Karpas-422 (cell line): Measurements from ENCODE around the gene RPUSD3. TPM values are rescaled to one million over a fixed set of nuclear protein-coding genes. Genes with fewer than 3 reads are reported as not detected.
"Not testable (repeated sequence)": the region's sequence is repeated elsewhere in the genome, so short reads cannot be mapped to it uniquely, and the experiment has no call there.

ENCODE experiments used
- DNase-seq: peaks from one replicate; pipeline ENCODE4 v3.0.0-alpha.2; 2015
- H2AFZ ChIP-seq: fragments of 200-600 bp; sonication (generic); 2 replicates; pipeline ENCODE4 v1.6.1; 2014; ENCODE audit warnings: antibody characterized with exemption, low read length, mixed read lengths
- H3K27ac ChIP-seq: fragments of 200-600 bp; sonication (generic); 2 replicates; pipeline ENCODE4 v1.5.1; 2014; ENCODE audit warnings: mild to moderate bottlenecking, low read length, moderate library complexity
- H3K27me3 ChIP-seq: fragments of 200-600 bp; sonication (generic); 2 replicates; pipeline ENCODE4 v1.6.1; 2014; ENCODE audit warnings: low read length, mixed read lengths
- H3K36me3 ChIP-seq: fragments of 200-600 bp; sonication (generic); 2 replicates; pipeline ENCODE4 v1.6.1; 2014; ENCODE audit warnings: low read length, mixed read lengths; ENCODE audit not compliant: insufficient read depth
- H3K4me1 ChIP-seq: fragments of 200-600 bp; sonication (generic); 2 replicates; pipeline ENCODE4 v1.6.1; 2014; ENCODE audit warnings: mild to moderate bottlenecking, low read length, mixed read lengths
- H3K4me2 ChIP-seq: fragments of 200-600 bp; sonication (generic); 2 replicates; pipeline ENCODE4 v1.6.1; 2014; ENCODE audit warnings: low read length, low read depth, mild to moderate bottlenecking; ENCODE audit not compliant: poor library complexity, severe bottlenecking
- H3K4me3 ChIP-seq: fragments of 200-600 bp; sonication (generic); 2 replicates; pipeline ENCODE4 v1.5.1; 2014; ENCODE audit warnings: mild to moderate bottlenecking, antibody characterized with exemption, low read length, mixed read lengths
- H3K79me2 ChIP-seq: fragments of 200-600 bp; sonication (generic); 2 replicates; pipeline ENCODE4 v1.6.1; 2014; ENCODE audit warnings: mild to moderate bottlenecking, low read length, mixed read lengths
- H3K9ac ChIP-seq: fragments of 200-600 bp; sonication (generic); 2 replicates; pipeline ENCODE4 v1.6.0; 2014; ENCODE audit warnings: low read length
- H3K9me2 ChIP-seq: fragments of 200-600 bp; sonication (generic), shearing (Covaris generic); replicated peaks from 2 replicates; pipeline ENCODE4 v1.6.0; 2014; ENCODE audit warnings: mild to moderate bottlenecking, low read length, moderate library complexity; ENCODE audit not compliant: insufficient read depth
- H3K9me3 ChIP-seq: fragments of 300-700, 200-600 bp; sonication (generic); 2 replicates; pipeline ENCODE4 v1.6.1; 2014; ENCODE audit warnings: low read length, mixed read lengths
- H4K20me1 ChIP-seq: fragments of 200-600 bp; sonication (generic); 2 replicates; pipeline ENCODE4 v1.6.1; 2014; ENCODE audit warnings: mild to moderate bottlenecking, antibody characterized with exemption, low read length, low read depth; ENCODE audit not compliant: insufficient read depth
- total RNA-seq: library from RNA; depleted of rRNA; stranded (reverse); fragments of >200 nt; shearing (Covaris generic); gene quantifications from 2 replicates; pipeline ENCODE4 v1.2.3, GENCODE V29; 2014; ENCODE audit warnings: low replicate concordance

Gene RPUSD3
- total RNA-seq, 1 experiment from 2014 or later = 62.5 TPM

DNA sequence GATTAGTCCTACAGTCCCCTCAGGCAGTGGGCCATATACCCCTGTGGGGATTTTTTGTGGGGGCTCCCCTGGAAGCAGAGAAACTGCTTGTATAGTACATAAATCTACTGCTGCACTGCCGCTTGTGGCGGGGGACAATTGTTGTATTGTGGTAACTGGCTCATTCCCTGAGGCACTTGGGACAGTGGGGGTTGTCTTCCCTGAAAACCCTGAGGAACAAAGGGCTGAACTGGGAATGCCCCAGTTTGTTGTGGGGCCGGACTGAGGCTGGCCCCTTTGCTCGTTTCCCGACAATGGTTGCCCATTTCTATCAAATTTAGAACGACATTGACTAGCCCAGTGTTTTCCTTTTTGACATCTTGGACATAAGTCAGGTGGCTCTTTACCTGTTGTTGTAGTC, 7.6 kb upstream of the RPUSD3 start:
- not testable (repeated sequence) for H3K4me2 ChIP-seq, H3K9me2 ChIP-seq, H3K4me3 ChIP-seq, H3K36me3 ChIP-seq, H3K9me3 ChIP-seq, H3K9ac ChIP-seq, H3K79me2 ChIP-seq, H2AFZ ChIP-seq, DNase-seq, H3K27ac ChIP-seq, H3K27me3 ChIP-seq, H3K4me1 ChIP-seq, H4K20me1 ChIP-seq

DNA sequence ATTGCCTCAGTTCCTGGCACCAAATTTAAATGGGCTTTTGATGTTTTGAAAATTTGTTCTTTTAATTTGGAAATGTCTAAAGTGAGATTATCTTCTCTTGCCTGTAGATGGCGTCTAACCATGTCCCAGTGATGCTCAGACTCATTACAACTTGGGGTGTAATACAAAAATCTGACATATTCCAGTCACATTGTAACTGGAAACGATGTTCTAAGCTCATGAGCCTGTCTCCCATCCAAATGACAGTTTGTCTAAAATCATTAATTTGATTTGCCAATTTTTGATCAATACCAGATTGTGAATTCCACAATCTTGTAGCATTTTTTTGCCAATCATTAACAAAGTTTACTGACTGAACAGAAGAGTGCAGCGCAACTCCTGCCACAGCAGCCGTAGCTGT, 5.1 kb upstream of the RPUSD3 start:
- not testable (repeated sequence) for H2AFZ ChIP-seq

DNA sequence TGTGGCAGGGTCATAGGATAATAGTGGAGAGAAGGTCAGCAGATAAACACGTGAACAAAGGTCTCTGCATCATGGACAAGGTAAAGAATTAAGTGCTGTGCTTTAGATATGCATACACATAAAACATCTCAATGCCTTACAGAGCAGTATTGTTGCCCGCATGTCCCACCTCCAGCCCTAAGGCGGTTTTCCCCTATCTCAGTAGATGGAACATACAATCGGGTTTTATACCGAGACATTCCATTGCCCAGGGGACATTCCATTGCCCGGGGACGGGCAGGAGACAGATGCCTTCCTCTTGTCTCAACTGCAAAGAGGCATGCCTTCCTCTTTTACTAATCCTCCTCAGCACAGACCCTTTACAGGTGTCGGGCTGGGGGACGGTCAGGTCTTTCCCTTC, 4.1 kb upstream of the RPUSD3 start:
- H3K4me1 ChIP-seq, H3K9me3 ChIP-seq, H3K27ac ChIP-seq, DNase-seq, H3K9ac ChIP-seq, H4K20me1 ChIP-seq, H2AFZ ChIP-seq, H3K27me3 ChIP-seq, H3K4me2 ChIP-seq, H3K9me2 ChIP-seq, H3K79me2 ChIP-seq, H3K4me3 ChIP-seq, H3K36me3 ChIP-seq: not testable (repeated sequence)

More for the DNA sequence above, 5.1 kb upstream of the RPUSD3 start:
- not testable (repeated sequence) for H4K20me1 ChIP-seq, H3K79me2 ChIP-seq, H3K9ac ChIP-seq, H3K27me3 ChIP-seq, H3K27ac ChIP-seq, H3K4me1 ChIP-seq, H3K9me2 ChIP-seq, H3K36me3 ChIP-seq, H3K4me3 ChIP-seq, H3K9me3 ChIP-seq, H3K4me2 ChIP-seq
- peak; percentile 61 for DNase-seq

DNA sequence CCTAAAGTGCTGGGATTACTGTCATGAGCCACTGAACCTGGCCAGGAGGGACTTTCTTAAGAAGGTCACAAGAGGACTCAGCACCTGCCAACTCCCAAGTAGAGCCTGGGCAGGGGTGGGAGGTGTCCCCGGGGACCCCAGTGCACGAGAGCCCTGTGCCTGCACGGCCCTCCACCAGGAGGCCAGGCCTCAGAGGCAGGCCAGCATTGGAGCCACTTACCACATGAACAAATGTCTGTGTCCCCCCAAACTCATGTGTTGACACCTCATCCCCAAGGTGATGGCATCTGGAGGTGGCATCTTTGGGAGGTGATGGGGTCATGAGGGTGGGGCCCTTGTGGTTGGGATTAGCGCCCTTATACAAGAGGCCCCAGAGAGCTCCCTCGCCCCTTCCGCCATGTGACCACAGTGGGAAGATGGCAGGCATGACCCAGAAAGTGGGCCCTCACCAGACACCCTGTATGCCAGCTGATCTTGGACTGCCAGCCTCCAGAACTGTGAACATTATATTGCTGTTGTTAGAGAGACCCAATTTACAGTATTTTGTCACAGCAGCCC, 3.2 kb upstream of the RPUSD3 start:
- no peaks in the 10 kb centered on the region for H4K20me1 ChIP-seq
- no peak for DNase-seq
- H3K9ac ChIP-seq = no peak overlapping the region

DNA sequence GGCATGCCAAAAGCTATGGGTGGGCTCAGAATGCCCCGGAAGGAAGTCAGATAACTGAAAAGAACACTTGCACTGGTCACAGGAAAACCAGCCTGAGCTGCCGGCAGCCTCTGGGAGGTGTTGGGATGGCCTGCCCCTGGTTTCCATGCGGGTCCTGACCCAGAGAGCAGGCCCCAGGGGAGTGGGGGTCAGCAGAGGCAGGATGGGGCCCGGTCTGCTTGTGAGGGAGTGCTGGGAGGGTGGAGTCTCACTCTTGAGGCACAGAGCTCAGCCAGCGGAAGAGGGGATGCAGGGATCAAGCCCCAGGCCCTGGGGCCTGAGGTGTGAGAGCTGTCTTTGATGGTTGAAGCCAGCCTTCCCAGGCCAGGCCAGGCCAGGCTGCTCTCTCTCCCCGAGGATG, 2.4 kb upstream of the RPUSD3 start:
- Histone ChIP-seq H3K4me3 (no peak overlapping the region), H3K79me2 (peaks cover 14% of the 10 kb centered on the region), H3K9me2 (no peaks in the 10 kb centered on the region), H3K36me3 (peaks cover 6% of the 10 kb centered on the region; the same call in 1 of the 2 replicates), H3K4me1 (peaks cover 15% of the 10 kb centered on the region), H3K9me3 (no peaks in the 10 kb centered on the region), H4K20me1 (no peaks in the 10 kb centered on the region), H2AFZ (no peak overlapping the region), H3K4me2 (no peak overlapping the region), H3K27me3 (no peaks in the 10 kb centered on the region), H3K27ac (no peak overlapping the region), H3K9ac (no peak overlapping the region)
- no peak for DNase-seq

More for the DNA sequence above, 3.2 kb upstream of the RPUSD3 start:
- no peaks in the 10 kb centered on the region for H3K9me3 ChIP-seq
- H3K27ac ChIP-seq = no peak overlapping the region
- no peak overlapping the region for H3K4me2 ChIP-seq
- H2AFZ ChIP-seq = no peak overlapping the region
- H3K27me3 ChIP-seq = no peaks in the 10 kb centered on the region
- H3K9me2 ChIP-seq = no peaks in the 10 kb centered on the region
- H3K4me1 ChIP-seq = peaks cover 15% of the 10 kb centered on the region
- H3K4me3 ChIP-seq = no peak overlapping the region
- 0 out of 2 replicates have a peak, but pooled peaks cover 1% of the 10 kb centered on the region for H3K36me3 ChIP-seq
- H3K79me2 ChIP-seq = peaks cover 13% of the 10 kb centered on the region

DNA sequence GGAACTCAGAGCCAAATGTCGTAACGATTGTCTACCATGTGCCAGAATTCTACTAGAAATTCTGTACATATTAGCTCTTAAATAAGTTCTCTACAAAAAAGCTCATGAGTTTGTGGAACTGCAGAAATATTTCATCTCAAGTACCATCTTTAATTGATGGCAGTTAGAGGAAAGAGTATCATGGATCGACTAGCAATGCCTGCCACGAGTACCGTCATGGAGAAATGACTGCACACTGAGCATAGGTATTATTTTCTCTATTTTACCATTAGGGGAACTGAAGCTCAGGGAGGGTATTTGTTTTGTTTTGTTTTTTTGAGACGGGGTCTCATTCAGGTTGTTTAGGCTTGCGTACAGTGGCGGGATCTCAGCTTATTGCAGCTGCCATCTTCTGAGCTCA, 2.8 kb downstream of the RPUSD3 start:
- H3K4me1 ChIP-seq = peaks cover 15% of the 10 kb centered on the region
- no peak overlapping the region for H3K9ac ChIP-seq
- no peak overlapping the region for H3K27ac ChIP-seq
- no peaks in the 10 kb centered on the region for H4K20me1 ChIP-seq
- H3K79me2 ChIP-seq = peaks cover 14% of the 10 kb centered on the region
- no peaks in the 10 kb centered on the region for H3K9me3 ChIP-seq
- no peaks in the 10 kb centered on the region for H3K27me3 ChIP-seq
- no peak overlapping the region for H2AFZ ChIP-seq
- no peak overlapping the region for H3K4me2 ChIP-seq
- H3K9me2 ChIP-seq = no peaks in the 10 kb centered on the region
- H3K36me3 ChIP-seq = peaks cover 16% of the 10 kb centered on the region; the same call in 1 of the 2 replicates
- H3K4me3 ChIP-seq = no peak overlapping the region
- no peak for DNase-seq

DNA sequence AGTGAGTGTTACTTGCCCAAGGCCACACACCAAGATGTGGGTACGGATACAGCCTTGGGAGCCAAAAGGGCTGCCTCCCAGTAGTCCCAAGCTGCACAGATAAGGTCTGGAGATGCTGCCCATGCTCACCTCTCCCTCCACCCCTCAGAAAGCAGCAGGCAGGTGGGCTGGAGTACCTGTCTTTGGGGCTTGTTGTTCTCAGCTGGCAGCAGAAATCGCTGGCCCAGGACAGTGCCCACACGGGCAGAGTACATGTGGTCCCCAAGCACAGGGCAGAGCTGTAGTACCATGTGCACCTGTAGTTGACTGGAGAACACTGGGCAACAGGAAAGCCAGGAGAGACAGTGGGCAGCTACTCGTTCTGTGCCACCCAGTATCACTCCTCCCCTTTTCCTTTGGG, 5.0 kb downstream of the RPUSD3 start:
- no peaks in the 10 kb centered on the region for H3K9me2 ChIP-seq
- H3K36me3 ChIP-seq = peaks cover 19% of the 10 kb centered on the region; the same call in 1 of the 2 replicates
- no peaks in the 10 kb centered on the region for H4K20me1 ChIP-seq
- H3K4me1 ChIP-seq = peaks cover 9% of the 10 kb centered on the region
- no peak overlapping the region for H3K27ac ChIP-seq
- H3K4me3 ChIP-seq = no peak overlapping the region
- H2AFZ ChIP-seq = no peak overlapping the region
- peaks cover 14% of the 10 kb centered on the region for H3K79me2 ChIP-seq
- H3K27me3 ChIP-seq = no peaks in the 10 kb centered on the region
- no peak for DNase-seq
- no peaks in the 10 kb centered on the region for H3K9me3 ChIP-seq
- no peak overlapping the region for H3K9ac ChIP-seq
- H3K4me2 ChIP-seq = no peak overlapping the region

DNA sequence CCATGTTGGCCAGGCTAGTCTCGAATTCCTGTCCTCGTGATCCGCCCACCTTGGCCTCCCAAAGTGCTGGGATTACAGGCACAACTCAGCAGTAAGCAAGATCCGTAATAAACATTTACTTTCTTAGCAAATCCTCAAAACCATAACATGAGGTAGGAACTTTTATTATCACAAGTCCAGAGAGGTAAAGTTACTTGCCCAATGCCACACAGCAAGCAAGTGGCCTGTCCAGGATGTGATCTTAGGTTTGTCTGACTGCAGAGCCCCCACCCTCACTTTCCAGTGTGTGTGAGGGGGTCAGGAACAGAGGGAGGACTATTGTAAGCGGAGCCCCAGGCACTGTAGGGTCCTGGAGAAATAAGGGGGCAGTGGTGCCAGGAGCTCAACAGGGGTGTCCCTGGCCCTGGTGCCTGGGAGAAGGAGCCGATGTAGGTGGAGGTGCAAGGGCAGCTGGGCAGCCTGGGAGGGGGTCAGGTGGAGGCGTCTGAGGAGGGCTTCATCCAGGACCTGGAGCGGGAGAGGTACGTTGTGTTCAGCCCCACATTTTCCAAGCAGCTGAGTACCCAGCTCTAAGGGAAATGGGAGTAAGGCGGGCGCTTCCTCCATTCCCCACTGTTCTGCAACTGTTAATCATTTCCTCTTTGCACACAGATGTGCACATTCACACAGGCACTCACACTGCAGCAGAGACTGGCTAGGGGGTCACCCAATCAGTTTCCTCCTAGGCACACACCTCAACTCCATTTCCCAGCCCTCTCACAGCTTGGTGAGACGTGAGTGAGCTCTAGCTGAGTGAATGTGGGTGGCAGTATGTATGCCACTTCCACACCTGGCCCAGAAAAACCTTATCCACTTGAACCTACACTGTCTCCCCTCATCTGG, 5.9 kb downstream of the RPUSD3 start:
- H3K4me2 ChIP-seq = no peak overlapping the region

More for the DNA sequence above, 5.9 kb downstream of the RPUSD3 start:
- H4K20me1 ChIP-seq = no peaks in the 10 kb centered on the region
- H3K27me3 ChIP-seq = no peaks in the 10 kb centered on the region
- H2AFZ ChIP-seq = no peak overlapping the region
- H3K9me2 ChIP-seq = no peaks in the 10 kb centered on the region
- peaks cover 8% of the 10 kb centered on the region for H3K79me2 ChIP-seq
- no peak for DNase-seq
- peaks cover 8% of the 10 kb centered on the region for H3K4me1 ChIP-seq
- H3K4me3 ChIP-seq = no peak overlapping the region
- peaks cover 19% of the 10 kb centered on the region; the same call in 1 of the 2 replicates for H3K36me3 ChIP-seq
- H3K9ac ChIP-seq = no peak overlapping the region
- no peak overlapping the region for H3K27ac ChIP-seq
- H3K9me3 ChIP-seq = no peaks in the 10 kb centered on the region
